Jurkat, Clone E6-1 (cell line): ENCODE measurements around the gene FBXO46.
"Not testable (repeated sequence)": the region's sequence is repeated elsewhere in the genome, so short reads cannot be mapped to it uniquely, and the experiment has no call there.

Experiments used
- DNase-seq: peaks from one replicate; pipeline ENCODE4 v3.0.0-alpha.2; 2011; ENCODE audit warnings: low read depth, low spot score
- H3K4me3 ChIP-seq: 2 replicates; pipeline ENCODE4 v1.5.1; 2011; ENCODE audit warnings: mild to moderate bottlenecking, low read length, control low read depth, moderate library complexity

The FBXO46 gene

GRCh38 chr19:45767410-45767880 lies 36.7 kb upstream of the FBXO46 start:
- no peak for DNase-seq
- H3K4me3 ChIP-seq = no peak overlapping the region

DNA sequence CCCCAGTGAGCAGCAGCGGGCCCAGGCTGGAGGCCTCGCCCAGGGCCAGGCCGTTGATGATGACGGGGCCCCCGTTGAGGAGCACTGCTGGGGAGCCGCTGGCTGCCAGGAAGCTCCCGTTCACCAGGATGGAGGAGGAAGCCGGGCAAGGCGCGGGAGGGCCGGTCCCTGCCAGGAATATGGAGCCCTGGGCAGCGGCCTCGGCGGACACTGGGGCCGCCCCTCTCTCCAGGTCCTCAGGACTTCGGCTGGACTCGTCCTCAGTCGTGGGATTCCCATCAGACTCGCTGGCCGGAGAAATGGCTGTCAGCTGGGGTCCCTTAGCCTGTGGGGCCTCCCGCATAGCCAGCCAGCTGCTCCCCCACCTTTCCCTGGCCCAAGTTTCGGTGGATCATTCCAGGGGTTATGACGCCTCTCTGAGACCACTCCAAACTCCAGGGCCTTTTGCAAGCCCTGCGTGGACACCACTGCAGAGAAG lies 36.2 kb upstream of the FBXO46 start:
- no peak for DNase-seq
- H3K4me3 ChIP-seq = no peak overlapping the region

- DNase-seq = no peak
- no peak overlapping the region for H3K4me3 ChIP-seq
Observed at GRCh38 chr19:45766296-45766868, 35.7 kb upstream of the FBXO46 start.

DNA sequence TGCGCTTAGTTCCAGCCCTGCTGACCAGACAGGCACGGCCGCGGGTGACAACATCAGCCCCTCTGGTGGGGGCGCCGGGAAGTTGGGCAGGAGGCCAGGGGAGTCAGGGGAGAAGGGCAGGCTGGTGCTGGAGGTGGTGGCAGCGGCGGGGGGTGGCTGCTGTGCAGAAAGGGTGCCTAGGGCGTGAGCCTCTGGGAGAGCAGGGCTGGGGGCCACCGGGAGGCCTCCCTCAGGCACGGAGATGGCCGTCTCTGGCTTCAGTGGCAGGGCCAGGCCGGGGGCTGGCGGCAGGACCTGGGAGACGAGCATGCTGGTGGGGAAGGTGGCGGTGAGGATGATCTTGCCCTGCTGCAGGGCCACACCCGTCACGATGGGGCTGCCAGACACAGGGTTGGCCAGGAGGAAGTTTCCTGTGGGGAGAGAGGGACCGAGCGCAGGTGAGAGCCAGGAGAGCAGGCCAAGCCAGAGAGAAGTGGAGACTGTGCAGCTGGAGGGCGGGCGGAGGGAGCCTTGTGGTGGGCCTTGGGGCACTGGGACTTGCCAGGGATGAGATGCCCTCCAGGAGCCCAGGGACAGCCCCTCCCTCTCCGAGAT lies 35.1 kb upstream of the FBXO46 start:
- DNase-seq = no peak
- no peak overlapping the region for H3K4me3 ChIP-seq

DNA sequence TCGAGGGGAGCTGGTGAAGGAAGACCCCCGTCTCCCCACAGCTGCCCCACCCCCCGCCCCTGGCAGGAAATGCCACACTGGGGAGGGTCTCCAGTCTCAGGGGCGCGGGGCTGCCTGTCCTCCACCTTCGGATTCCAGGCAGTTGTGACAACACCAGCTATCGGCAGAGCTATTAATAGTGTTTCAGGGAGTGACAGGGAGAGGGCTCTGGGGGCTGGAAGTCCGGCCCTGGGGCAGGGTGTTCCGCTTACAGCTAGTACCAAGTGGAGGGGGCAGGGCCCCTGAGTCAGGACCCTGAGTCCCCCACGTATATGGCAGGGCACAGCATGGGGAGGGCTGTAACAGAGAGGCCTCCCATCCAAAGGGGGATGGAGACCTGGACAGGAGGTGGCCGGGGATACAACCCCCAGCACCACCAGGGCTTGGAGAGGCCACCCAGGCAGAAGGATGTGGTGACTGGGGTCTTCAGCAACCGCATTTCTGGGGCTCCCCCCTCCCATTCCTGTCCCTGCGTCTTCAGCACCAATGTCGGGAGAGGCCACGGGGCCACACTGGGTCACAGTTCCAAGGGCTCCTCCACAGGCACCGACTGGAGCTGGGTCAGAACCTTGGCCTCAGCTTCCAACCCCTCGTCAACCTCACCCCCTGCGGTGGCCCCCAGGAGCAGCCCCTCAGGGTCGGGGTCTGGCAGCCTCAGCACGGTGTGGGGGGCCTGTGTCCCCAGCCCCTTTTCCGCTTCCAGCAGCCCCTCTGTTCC lies 34.4 kb upstream of the FBXO46 start:
- no peak for DNase-seq
- H3K4me3 ChIP-seq = no peak overlapping the region

- H3K4me3 ChIP-seq = no peak overlapping the region
- DNase-seq = no peak
Observed at GRCh38 chr19:45764475-45764874, 33.8 kb upstream of the FBXO46 start.

DNA sequence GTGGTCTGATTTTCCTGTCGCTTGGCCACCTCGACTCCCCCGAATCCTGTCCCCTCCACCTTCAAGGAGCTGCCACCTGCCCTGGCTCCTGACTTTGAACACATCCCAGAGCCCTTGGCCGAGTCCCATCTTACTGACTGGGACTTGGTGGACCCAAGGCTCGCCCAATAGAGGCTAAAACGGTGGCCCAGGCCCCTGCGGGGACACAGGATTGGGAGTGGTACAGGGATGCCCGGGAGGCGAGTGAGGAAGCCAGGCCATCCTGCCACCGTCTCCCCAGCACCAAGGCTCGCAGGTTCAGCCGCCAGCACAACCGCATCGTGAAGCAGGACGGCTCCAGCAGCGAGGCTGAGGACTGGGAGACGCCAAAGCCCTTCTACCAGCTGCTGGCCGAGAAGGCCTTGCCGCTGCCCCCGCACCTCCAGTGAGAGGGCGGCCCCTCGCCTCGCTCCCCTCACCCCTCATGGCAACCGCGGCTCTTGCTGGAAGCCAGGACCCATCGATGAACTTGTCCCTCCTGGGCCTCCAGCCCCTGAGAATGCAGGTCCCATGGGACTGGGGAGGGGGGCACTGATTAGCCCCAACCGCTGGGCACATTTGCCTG lies 33.1 kb upstream of the FBXO46 start:
- DNase-seq = no peak
- H3K4me3 ChIP-seq = no peak overlapping the region

DNA sequence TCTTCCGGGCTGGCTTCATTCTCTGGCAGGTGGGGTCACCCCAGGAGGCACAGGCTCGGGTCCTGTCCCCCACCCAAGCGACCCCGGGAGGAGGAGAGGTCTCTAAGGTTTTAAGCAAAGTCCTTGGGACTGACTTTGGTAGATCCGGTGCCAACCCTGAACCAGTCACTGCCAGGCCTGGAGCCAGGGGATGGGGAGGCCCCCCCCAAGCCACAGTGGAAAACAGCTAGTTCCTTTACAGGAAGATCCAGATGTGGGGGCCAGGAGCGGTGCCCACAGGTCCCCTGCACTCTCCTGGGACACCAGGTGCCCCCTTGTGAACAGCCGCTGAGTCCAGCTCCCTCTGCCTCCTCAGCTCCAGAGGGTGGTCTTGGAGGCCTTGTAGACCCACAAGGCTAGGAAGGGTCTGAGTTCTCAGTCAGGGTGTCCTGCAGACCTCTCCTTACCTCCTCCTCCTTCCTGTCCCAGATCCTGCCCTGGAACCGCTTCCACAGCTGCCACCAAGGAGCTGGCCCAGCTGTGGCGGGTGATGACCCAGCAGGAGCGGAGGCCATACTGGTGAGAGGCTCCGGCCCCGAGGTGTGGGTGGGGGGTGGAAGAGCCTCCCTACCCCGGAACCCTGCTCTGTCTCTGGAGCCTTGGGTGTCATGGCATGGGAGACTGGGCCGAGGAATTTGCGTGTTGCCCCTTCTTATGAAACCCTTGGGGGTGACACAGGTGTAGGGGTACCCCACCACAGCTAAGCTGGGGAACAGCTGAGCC lies 32.4 kb upstream of the FBXO46 start:
- no peak for DNase-seq
- no peak overlapping the region for H3K4me3 ChIP-seq

DNA sequence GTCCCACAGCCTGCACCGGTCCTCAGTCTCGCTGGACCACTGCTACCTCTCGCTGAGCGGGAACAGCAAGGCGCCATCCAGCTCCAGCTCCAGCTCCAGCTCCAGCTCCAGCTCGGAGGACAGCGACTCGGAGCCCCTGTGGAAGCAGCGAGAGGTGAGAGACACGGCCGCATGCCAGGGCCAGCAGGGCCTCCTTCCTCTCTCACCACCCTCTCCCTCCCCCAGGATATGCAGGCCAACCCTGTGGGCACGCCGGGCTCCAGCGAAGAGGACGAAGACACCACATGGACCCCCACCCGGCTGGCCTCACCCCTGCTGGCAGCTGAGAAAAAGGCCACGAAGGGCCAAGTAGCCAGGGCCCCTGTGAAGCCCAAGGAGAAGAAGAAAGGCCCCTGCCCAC lies 31.0 kb upstream of the FBXO46 start:
- no peak overlapping the region for H3K4me3 ChIP-seq
- no peak for DNase-seq

DNA sequence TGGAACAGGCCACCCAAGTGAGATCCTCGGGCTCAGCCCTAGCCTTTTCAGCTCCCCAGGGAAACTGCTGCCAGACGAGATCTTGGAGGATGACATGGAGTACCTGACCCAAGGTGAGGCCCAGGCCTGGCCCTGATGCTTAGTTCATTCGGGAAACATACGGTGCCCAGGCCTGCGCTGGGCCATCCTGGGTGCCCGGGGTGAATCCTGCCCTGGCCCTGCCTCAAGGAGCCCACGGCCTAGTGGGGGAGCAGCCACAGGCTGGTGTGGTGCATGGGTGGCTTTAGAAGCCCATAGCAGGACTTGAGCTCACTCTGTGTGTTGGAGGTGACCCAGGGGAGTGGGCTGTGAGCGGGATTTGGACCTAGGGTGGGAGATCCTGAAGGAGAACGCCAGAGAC lies 28.2 kb upstream of the FBXO46 start:
- no peak for DNase-seq

GRCh38 chr19:45757695-45758094 lies 27.0 kb upstream of the FBXO46 start:
- DNase-seq = no peak

More for the DNA sequence above, 28.2 kb upstream of the FBXO46 start:
- H3K4me3 ChIP-seq = no peak overlapping the region

GRCh38 chr19:45754323-45754722 lies 23.6 kb upstream of the FBXO46 start:
- no peak overlapping the region for H3K4me3 ChIP-seq
- DNase-seq = no peak

More at GRCh38 chr19:45757695-45758094, 27.0 kb upstream of the FBXO46 start:
- no peak overlapping the region for H3K4me3 ChIP-seq

GRCh38 chr19:45753548-45753947 lies 22.9 kb upstream of the FBXO46 start:
- H3K4me3 ChIP-seq = no peak overlapping the region
- DNase-seq = no peak

- DNase-seq = no peak
- H3K4me3 ChIP-seq = no peak overlapping the region
Observed at GRCh38 chr19:45752639-45753038, 21.9 kb upstream of the FBXO46 start.

- not testable (repeated sequence) for H3K4me3 ChIP-seq, DNase-seq
Observed at GRCh38 chr19:45751483-45751882, 20.8 kb upstream of the FBXO46 start.

DNA sequence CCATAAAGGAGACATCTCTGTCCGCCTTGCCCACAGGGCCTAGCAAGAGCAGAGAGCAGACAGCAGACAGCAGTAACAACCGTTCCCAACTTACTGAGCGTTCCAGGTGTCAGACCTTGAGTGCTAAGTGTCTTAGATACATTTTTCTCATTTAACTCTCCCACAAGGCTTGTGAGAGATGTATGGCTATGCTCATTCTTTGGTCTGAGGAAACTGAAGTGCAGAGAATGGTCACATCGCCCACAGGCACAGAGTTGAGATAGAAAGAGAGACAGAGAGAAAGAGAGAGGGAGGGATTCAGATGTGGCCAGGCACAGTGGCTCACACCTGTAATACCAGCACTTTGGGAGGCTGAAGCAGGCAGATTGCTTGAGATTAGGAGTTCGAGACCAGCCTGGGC lies 16.8 kb upstream of the FBXO46 start:
- DNase-seq = no peak

DNA sequence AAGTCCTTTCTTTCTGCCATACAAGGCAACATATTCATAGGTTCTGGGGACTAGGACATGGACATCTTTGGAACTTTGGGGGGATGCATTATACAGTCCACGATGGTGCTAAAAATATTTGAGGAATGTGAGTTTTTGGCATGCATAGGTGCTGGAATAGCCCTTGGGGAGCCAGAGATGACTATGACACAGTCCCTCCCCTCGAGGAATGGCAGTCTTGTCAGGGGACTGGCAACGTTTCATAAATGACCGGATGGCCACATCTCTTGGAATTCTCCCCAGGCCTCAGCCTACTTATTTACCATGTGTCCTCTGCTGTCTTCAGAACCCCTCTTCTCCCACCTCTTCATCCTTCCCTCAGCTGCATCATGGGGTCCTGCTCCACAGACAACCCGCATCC lies 16.2 kb upstream of the FBXO46 start:
- no peak overlapping the region for H3K4me3 ChIP-seq
- no peak for DNase-seq

More for the DNA sequence above, 16.8 kb upstream of the FBXO46 start:
- no peak overlapping the region for H3K4me3 ChIP-seq

- no peak overlapping the region for H3K4me3 ChIP-seq
- no peak for DNase-seq
Observed at GRCh38 chr19:45745606-45746005, 14.9 kb upstream of the FBXO46 start.

- no peak for DNase-seq
- H3K4me3 ChIP-seq = no peak overlapping the region
Observed at GRCh38 chr19:45742969-45743368, 12.3 kb upstream of the FBXO46 start.
